Epidermal melanocyte (primary cell): ENCODE measurements around the gene TSPAN6.

Experiments used
- DNase-seq: peaks from one replicate; pipeline ENCODE4 v3.0.0; 2011; ENCODE audit warnings: low spot score; ENCODE audit not compliant: insufficient read length

The TSPAN6 gene

GRCh38 chrX:100648458-100649417, 12.1 kb upstream of the TSPAN6 start:
- DNase-seq, result no peak

GRCh38 chrX:100647739-100648138, 11.1 kb upstream of the TSPAN6 start:
- DNase-seq, result no peak

- no peak for DNase-seq
Measured at GRCh38 chrX:100647095-100647494, 10.5 kb upstream of the TSPAN6 start.

GRCh38 chrX:100645106-100645505, 8.5 kb upstream of the TSPAN6 start:
- DNase-seq, result no peak

GRCh38 chrX:100643956-100644860, 7.6 kb upstream of the TSPAN6 start, which contains the start of gene SRPX2:
TSS of gene SRPX2 (plus strand) at chrX:100644199. CDS start at chrX:100646323, 2,124 bp downstream.
- no peak for DNase-seq

- no peak for DNase-seq
Measured at GRCh38 chrX:100643212-100643611, 6.6 kb upstream of the TSPAN6 start.

- DNase-seq, result no peak
Measured at GRCh38 chrX:100642290-100642689, 5.7 kb upstream of the TSPAN6 start.

GRCh38 chrX:100635989-100636320, 651 bp downstream of the TSPAN6 start:
- DNase-seq, result no peak

- no peak for DNase-seq
Measured at GRCh38 chrX:100635040-100635439, 1.6 kb downstream of the TSPAN6 start.

- no peak for DNase-seq
Measured at GRCh38 chrX:100625985-100626491, 10.6 kb downstream of the TSPAN6 start.

- DNase-seq, result no peak
Measured at GRCh38 chrX:100623001-100623400, 13.6 kb downstream of the TSPAN6 start.

GRCh38 chrX:100615005-100615404, 21.6 kb downstream of the TSPAN6 start:
- no peak for DNase-seq

GRCh38 chrX:100611951-100612350, 24.7 kb downstream of the TSPAN6 start:
- no peak for DNase-seq

- DNase-seq, result no peak
Measured at GRCh38 chrX:100609591-100609990, 27.0 kb downstream of the TSPAN6 start.

- DNase-seq, result no peak
Measured at GRCh38 chrX:100606753-100607152, 29.9 kb downstream of the TSPAN6 start.

- DNase-seq, result no peak
Measured at GRCh38 chrX:100600758-100601157, 35.8 kb downstream of the TSPAN6 start.

GRCh38 chrX:100600340-100600739, 36.3 kb downstream of the TSPAN6 start:
- DNase-seq, result no peak

GRCh38 chrX:100599456-100599855, 37.1 kb downstream of the TSPAN6 start:
- DNase-seq, result no peak

- no peak for DNase-seq
Measured at GRCh38 chrX:100596601-100597000, 40.0 kb downstream of the TSPAN6 start.

GRCh38 chrX:100593581-100593980, 43.0 kb downstream of the TSPAN6 start:
- no peak for DNase-seq

GRCh38 chrX:100593126-100593525, 43.5 kb downstream of the TSPAN6 start:
- DNase-seq, result no peak
